ENCODE data around the gene CTU1. TPM values are rescaled to one million over a fixed set of nuclear protein-coding genes. Genes with fewer than 3 reads are reported as not detected.

The CTU1 gene
- total RNA-seq, 1 donor, result 4.3 TPM

DNA sequence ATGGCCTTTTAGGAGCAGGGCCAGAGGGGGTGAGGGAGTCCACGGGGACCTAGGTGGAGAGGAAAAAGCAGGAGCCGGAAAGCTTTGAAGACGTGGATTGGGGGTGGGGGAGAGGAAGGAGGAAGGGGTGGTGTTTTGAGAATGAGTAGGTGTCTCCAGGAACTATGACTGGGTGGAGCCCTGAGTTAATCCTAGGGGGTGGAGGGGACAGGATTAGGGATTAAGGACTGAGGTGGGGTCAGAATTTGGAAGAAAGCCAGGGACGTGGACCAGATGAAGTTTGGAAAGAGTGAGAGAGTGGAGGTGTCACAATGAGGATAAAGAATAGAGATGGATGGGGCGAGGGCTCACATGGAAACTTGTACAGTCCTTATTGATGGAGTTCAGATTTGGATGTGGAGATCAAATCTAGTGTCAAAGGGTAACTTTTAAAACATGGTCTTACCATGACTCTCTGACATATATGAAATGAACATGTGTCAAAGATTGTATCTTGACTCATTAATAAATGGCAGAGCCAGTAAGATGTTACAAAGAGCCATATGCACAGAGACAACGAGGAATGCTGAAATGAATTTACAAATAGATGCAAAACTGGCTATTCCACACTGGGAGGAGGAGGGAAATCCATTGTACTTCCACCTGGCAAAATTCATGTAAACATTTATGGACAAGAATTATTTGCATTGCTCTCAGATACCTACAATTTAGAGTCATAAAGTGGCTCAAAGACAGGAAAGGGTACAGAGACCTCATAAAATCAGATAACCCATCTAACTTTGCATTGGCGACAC lies 41.6 kb downstream of the CTU1 start:
- TF ChIP-seq, protein P1, sequence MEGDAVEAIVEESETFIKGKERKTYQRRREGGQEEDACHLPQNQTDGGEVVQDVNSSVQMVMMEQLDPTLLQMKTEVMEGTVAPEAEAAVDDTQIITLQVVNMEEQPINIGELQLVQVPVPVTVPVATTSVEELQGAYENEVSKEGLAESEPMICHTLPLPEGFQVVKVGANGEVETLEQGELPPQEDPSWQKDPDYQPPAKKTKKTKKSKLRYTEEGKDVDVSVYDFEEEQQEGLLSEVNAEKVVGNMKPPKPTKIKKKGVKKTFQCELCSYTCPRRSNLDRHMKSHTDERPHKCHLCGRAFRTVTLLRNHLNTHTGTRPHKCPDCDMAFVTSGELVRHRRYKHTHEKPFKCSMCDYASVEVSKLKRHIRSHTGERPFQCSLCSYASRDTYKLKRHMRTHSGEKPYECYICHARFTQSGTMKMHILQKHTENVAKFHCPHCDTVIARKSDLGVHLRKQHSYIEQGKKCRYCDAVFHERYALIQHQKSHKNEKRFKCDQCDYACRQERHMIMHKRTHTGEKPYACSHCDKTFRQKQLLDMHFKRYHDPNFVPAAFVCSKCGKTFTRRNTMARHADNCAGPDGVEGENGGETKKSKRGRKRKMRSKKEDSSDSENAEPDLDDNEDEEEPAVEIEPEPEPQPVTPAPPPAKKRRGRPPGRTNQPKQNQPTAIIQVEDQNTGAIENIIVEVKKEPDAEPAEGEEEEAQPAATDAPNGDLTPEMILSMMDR (IDR thresholded peaks at IDR 0.05; ENCODE audit: extremely low read depth, low read depth, low read length), result no peak
- peak; percentile 49 for DNase-seq (ENCODE audit: insufficient read length, low spot score, missing footprints)

DNA sequence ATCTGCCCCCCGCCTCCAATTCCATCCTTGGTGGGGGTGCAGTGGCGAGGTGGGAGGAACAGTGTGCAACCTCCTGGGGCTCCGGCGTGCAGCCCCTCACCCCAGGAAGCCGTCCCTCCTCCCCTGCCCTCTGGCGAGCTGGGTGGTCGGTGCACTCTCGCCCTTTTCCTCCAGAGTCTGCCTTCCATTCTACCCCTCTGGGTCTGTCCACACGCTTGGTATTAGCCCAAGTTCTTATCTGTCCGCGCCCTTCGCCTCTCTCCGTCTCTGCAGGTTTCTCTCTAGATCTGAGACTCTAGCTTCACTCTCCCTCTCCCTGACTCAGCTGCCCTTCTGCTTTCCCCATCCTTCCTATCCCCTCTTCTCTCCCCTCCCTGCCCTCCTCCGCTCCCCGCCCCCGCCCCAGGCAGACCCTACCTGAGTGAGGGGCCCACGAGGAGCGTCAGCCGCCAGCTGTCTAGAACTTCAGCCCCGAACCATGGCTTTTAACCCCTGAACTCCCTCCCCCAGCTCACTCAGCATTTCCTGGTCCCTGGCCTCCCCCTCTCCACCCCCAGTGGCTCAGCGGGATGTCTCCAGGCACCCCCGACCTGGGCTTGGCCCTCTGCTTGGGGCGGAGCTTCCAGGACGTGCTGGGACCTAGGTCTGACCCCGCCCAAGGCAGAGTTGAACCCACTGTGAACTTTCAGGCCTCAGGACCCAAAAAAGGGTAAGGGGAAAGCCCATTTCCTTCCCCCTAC lies 42.8 kb downstream of the CTU1 start:
- no peak overlapping the region for H2AFZ ChIP-seq (ENCODE audit: low read length)
- H3K27me3 ChIP-seq (ENCODE audit: insufficient read depth, low read length), result no peaks in the 10 kb centered on the region
- TF ChIP-seq, protein P1 (IDR thresholded peaks at IDR 0.05; ENCODE audit: extremely low read depth, low read depth, low read length), result no peak
- H3K4me3 ChIP-seq (ENCODE audit: insufficient read depth, low read length), result peak overlapping the region; percentile 16
- H3K79me2 ChIP-seq (ENCODE audit: insufficient read depth, low read length), result no peaks in the 10 kb centered on the region
- H3K9me3 ChIP-seq (ENCODE audit: low read depth, low read length), result no peaks in the 10 kb centered on the region
- no peak overlapping the region for H3K27ac ChIP-seq (ENCODE audit: low read depth, low read length)
- H4K20me1 ChIP-seq (ENCODE audit: insufficient read depth, low read length), result no peaks in the 10 kb centered on the region
- DNase-seq (ENCODE audit: insufficient read length, low spot score, missing footprints), result peak; percentile 80
- no peaks in the 10 kb centered on the region for H3K4me1 ChIP-seq (ENCODE audit: insufficient read depth, low read length)
- no peak overlapping the region for H3K4me2 ChIP-seq (ENCODE audit: insufficient read depth, low read length)
- H3K36me3 ChIP-seq (ENCODE audit: insufficient read depth, low read length), result no peaks in the 10 kb centered on the region

More for the DNA sequence above, 41.6 kb downstream of the CTU1 start:
- Histone ChIP-seq H3K27me3 (ENCODE audit: insufficient read depth, low read length) (no peaks in the 10 kb centered on the region), H3K27ac (ENCODE audit: low read depth, low read length) (no peak overlapping the region), H3K36me3 (ENCODE audit: insufficient read depth, low read length) (no peaks in the 10 kb centered on the region), H2AFZ (ENCODE audit: low read length) (no peak overlapping the region), H4K20me1 (ENCODE audit: insufficient read depth, low read length) (no peaks in the 10 kb centered on the region), H3K79me2 (ENCODE audit: insufficient read depth, low read length) (no peaks in the 10 kb centered on the region), H3K4me2 (ENCODE audit: insufficient read depth, low read length) (no peak overlapping the region), H3K4me1 (ENCODE audit: insufficient read depth, low read length) (no peaks in the 10 kb centered on the region), H3K4me3 (ENCODE audit: insufficient read depth, low read length) (no peak overlapping the region), H3K9me3 (ENCODE audit: low read depth, low read length) (no peaks in the 10 kb centered on the region)

DNA sequence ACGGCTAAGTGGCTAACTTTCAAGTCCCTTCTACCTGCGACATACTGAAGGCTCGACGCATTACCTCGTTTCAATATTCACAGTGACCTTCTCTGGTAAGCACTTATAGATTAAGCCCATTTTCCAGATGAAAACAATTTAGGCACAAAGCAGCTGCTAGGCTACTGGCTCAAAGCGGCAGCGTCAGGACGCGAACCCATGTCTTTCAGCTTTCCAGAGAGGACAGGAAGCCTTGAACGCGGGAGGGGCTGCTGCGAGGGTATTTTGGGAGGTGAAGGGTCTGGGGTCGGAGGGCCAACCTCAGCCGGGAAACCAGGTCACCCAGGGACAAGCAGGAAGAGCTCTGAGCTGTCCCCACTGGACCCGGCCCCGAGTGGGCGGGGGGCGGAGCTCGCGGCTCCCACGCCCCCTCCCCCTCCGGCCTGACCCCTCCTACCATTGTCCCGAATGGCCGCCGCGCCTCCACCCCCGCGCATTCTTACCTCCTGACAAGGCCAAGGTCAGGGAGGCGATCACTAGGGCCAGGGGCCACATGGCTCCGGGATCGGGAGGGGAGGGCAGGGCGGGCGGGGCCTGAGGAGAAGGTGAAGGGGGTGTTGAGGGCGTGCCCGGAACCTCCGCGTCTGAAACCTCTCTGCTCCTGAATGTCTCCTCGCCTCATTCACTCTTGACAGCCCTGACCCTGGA lies 43.5 kb downstream of the CTU1 start, which contains the start of gene KLK13:
Gene KLK13, minus strand, starts transcription at position 559 of the 687 bp plus-strand sequence. Its CDS starts 25 bp downstream, at position 534.
- no peaks in the 10 kb centered on the region for H3K4me1 ChIP-seq (ENCODE audit: insufficient read depth, low read length)
- no peak within 1 kb of the TSS for H2AFZ ChIP-seq (ENCODE audit: low read length)
- no peaks in the 10 kb centered on the region for H3K9me3 ChIP-seq (ENCODE audit: low read depth, low read length)
- H3K79me2 ChIP-seq (ENCODE audit: insufficient read depth, low read length), result no peaks in the 10 kb centered on the region
- no peak within 1 kb of the TSS for H3K27ac ChIP-seq (ENCODE audit: low read depth, low read length)
- no peaks in the 10 kb centered on the region for H3K27me3 ChIP-seq (ENCODE audit: insufficient read depth, low read length)
- H3K4me3 ChIP-seq (ENCODE audit: insufficient read depth, low read length), result peak within 1 kb of the TSS; percentile 33
- peak; percentile 46 for DNase-seq (ENCODE audit: insufficient read length, low spot score, missing footprints)
- no peak within 1 kb of the TSS for H3K4me2 ChIP-seq (ENCODE audit: insufficient read depth, low read length)
- no peaks in the 10 kb centered on the region for H4K20me1 ChIP-seq (ENCODE audit: insufficient read depth, low read length)
- TF ChIP-seq, protein P1 (IDR thresholded peaks at IDR 0.05; ENCODE audit: extremely low read depth, low read depth, low read length), result no peak
- no peaks in the 10 kb centered on the region for H3K36me3 ChIP-seq (ENCODE audit: insufficient read depth, low read length)

Data from osteoblast (primary cell).